Testis (tissue), 3 donors: ENCODE results near the gene UBA5. TPM values are rescaled to one million over a fixed set of nuclear protein-coding genes. Genes with fewer than 3 reads are reported as not detected.

ENCODE experiments used
- DNase-seq: peaks from one replicate; pipeline ENCODE4 v3.0.0-alpha.2; 2019
- H3K27ac ChIP-seq, 2 donors: fragments of 200-600 bp; sonication (generic); one replicate each; pipeline ENCODE4 v1.5.1; 2019
- H3K27me3 ChIP-seq: fragments of 200-600 bp; sonication (generic); one replicate; pipeline ENCODE4 v1.5.1; 2019
- H3K36me3 ChIP-seq: fragments of 200-600 bp; sonication (generic); one replicate; pipeline ENCODE4 v1.5.1; 2017; ENCODE audit warnings: low read depth; ENCODE audit errors: missing control alignments
- H3K4me1 ChIP-seq: fragments of 200-600 bp; sonication (generic); one replicate; pipeline ENCODE4 v1.5.1; 2019
- H3K4me3 ChIP-seq, 2 donors: fragments of 200-600 bp; sonication (generic); one replicate each; pipeline ENCODE4 v1.5.1; 2017 to 2019
- H3K9me3 ChIP-seq: fragments of 200-600 bp; sonication (generic); one replicate; pipeline ENCODE4 v1.5.1; 2017
- CTCF ChIP-seq, 3 experiments: fragments of 450-650 bp in 2 of 3; fragments of 200-600 bp in 1 of 3; sonication (generic) in 1 of 3; IDR thresholded peaks; one replicate each; pipeline ENCODE4 v1.5.1; 2016 to 2019; ENCODE audit warnings: antibody characterized with exemption in 3 of 3, mild to moderate bottlenecking in 2 of 3, moderate library complexity in 1 of 3
- POLR2A ChIP-seq: fragments of 450-650 bp; IDR thresholded peaks from one replicate; pipeline ENCODE4 v1.6.1; 2017; ENCODE audit warnings: antibody characterized with exemption, mild to moderate bottlenecking, moderate library complexity
- WGBS, 2 donors: methylation state at CpG; one replicate each; pipeline ENCODE4 v1.1.5; 2018; 5-methylcytosine and 5-hydroxymethylcytosine counted together
- intact Hi-C: fragments of 100-400 bp; cut with DNase I; formaldehyde crosslinking; loops from one replicate; pipeline ENCODE4 v1.15.1; 2023; ENCODE audit warnings: low total_unique reads
- polyA plus RNA-seq: library from polyadenylated mRNA; stranded (reverse); fragments of 350-450 nt; fragmentation: Illumina TruSeq; extraction: RNeasy Lipid Tissue Mini Kit (QIAGEN cat#74804); gene quantifications from one replicate; pipeline ENCODE4 v1.2.3, GENCODE V29; 2014; ENCODE audit warnings: low read depth, low replicate concordance; ENCODE audit not compliant: insufficient read depth
- total RNA-seq, 2 donors: library from RNA; depleted of rRNA; stranded (reverse); fragments of >200 nt; gene quantifications; one replicate each; pipeline ENCODE4 v1.2.3, GENCODE V29; 2016

UBA5 gene
- total and polyA plus RNA-seq, 3 donors from 2014 or later = 23.2 to 52.8 (median 25.6) TPM

- WGBS, 2 donors = 93 to 95% methylated on average over 1 of the region's 1 CpG
- Histone ChIP-seq H3K4me3 (no peak overlapping the region), H3K9me3 (no peaks in the 10 kb centered on the region), H3K27ac (no peak overlapping the region), H3K36me3 (no peaks in the 10 kb centered on the region), H3K4me1 (no peaks in the 10 kb centered on the region), H3K27me3 (no peaks in the 10 kb centered on the region)
- intact Hi-C loops = no loop called here
- no peak for TF ChIP-seq CTCF (IDR thresholded peaks at IDR 0.05)
- no peak for TF ChIP-seq POLR2A
- DNase-seq = no peak
Observed at GRCh38 chr3:132645058-132645457, 15.1 kb upstream of the UBA5 start.

GRCh38 chr3:132650153-132650552 is 10.0 kb upstream of the UBA5 start:
- peaks cover 5% of the 10 kb centered on the region for H3K4me1 ChIP-seq
- H3K27ac ChIP-seq = no peak overlapping the region
- H3K9me3 ChIP-seq = no peaks in the 10 kb centered on the region
- TF ChIP-seq CTCF (IDR thresholded peaks at IDR 0.05) = no peak
- no peak for TF ChIP-seq POLR2A
- 92 to 100% methylated on average over 1 of the region's 1 CpG for WGBS, 2 donors
- intact Hi-C loops = no loop called here
- no peak overlapping the region for H3K4me3 ChIP-seq
- DNase-seq = no peak
- H3K36me3 ChIP-seq = no peaks in the 10 kb centered on the region
- no peaks in the 10 kb centered on the region for H3K27me3 ChIP-seq

GRCh38 chr3:132652640-132653270 is 7.4 kb upstream of the UBA5 start:
- H3K9me3 ChIP-seq = no peaks in the 10 kb centered on the region
- 85 to 93% methylated on average over 1 of the region's 1 CpG for WGBS, 2 donors
- H3K4me1 ChIP-seq = peaks cover 8% of the 10 kb centered on the region
- intact Hi-C loops = no loop called here
- H3K27ac ChIP-seq = no peak overlapping the region
- H3K36me3 ChIP-seq = no peaks in the 10 kb centered on the region
- no peaks in the 10 kb centered on the region for H3K27me3 ChIP-seq
- DNase-seq = no peak
- H3K4me3 ChIP-seq = no peak overlapping the region
- no peak for TF ChIP-seq CTCF (IDR thresholded peaks at IDR 0.05)
- TF ChIP-seq POLR2A = no peak

GRCh38 chr3:132654190-132654589 is 5.9 kb upstream of the UBA5 start:
- no peak overlapping the region for H3K27ac ChIP-seq
- no peak for DNase-seq
- H3K4me1 ChIP-seq = peaks cover 11% of the 10 kb centered on the region
- WGBS, 2 donors = 94 to 97% methylated on average over 2 of the region's 2 CpGs
- no peaks in the 10 kb centered on the region for H3K27me3 ChIP-seq
- no peak overlapping the region for H3K4me3 ChIP-seq
- intact Hi-C loops = no loop called here
- no peaks in the 10 kb centered on the region for H3K36me3 ChIP-seq
- no peak for TF ChIP-seq POLR2A
- no peak for TF ChIP-seq CTCF (IDR thresholded peaks at IDR 0.05)
- no peaks in the 10 kb centered on the region for H3K9me3 ChIP-seq

GRCh38 chr3:132654721-132655120 is 5.4 kb upstream of the UBA5 start:
- H3K36me3 ChIP-seq = no peaks in the 10 kb centered on the region
- no peak overlapping the region for H3K4me3 ChIP-seq
- no peaks in the 10 kb centered on the region for H3K27me3 ChIP-seq
- TF ChIP-seq POLR2A = no peak
- no peak for TF ChIP-seq CTCF (IDR thresholded peaks at IDR 0.05)
- no peaks in the 10 kb centered on the region for H3K9me3 ChIP-seq
- peaks cover 11% of the 10 kb centered on the region for H3K4me1 ChIP-seq
- intact Hi-C loops = no loop called here
- no peak for DNase-seq
- H3K27ac ChIP-seq = no peak overlapping the region
- 84 to 85% methylated on average over 5 of the region's 5 CpGs for WGBS, 2 donors
